HG02571 (cell line): ENCODE results near the gene MXD3.
"Not testable (repeated sequence)": the region's sequence is repeated elsewhere in the genome, so short reads cannot be mapped to it uniquely, and the experiment has no call there.

Experiments
- ATAC-seq: cut with Tn5 transposase; IDR thresholded peaks from one replicate; pipeline ENCODE4 v1.9.1; 2021; ENCODE audit warnings: mild to moderate bottlenecking, moderate library complexity; ENCODE audit not compliant: unreplicated experiment

MXD3 gene

GRCh38 chr5:177325868-177326381 is 14.2 kb upstream of the MXD3 start:
- no peak for ATAC-seq

- no peak for ATAC-seq
Observed at GRCh38 chr5:177320879-177321278, 9.2 kb upstream of the MXD3 start.

GRCh38 chr5:177319913-177320588 is 8.4 kb upstream of the MXD3 start:
- no peak for ATAC-seq

GRCh38 chr5:177317959-177318377 is 6.3 kb upstream of the MXD3 start:
- no peak for ATAC-seq

GRCh38 chr5:177316005-177316404 is 4.3 kb upstream of the MXD3 start:
- ATAC-seq, result no peak

GRCh38 chr5:177315411-177315810 is 3.7 kb upstream of the MXD3 start:
- no peak for ATAC-seq

GRCh38 chr5:177314376-177315342 is 3.0 kb upstream of the MXD3 start:
- no peak for ATAC-seq

GRCh38 chr5:177313561-177314259 is 2.0 kb upstream of the MXD3 start:
- no peak for ATAC-seq

GRCh38 chr5:177312649-177313181 is 1.0 kb upstream of the MXD3 start:
- no peak for ATAC-seq

- ATAC-seq, result no peak
Observed at GRCh38 chr5:177311392-177311722, 341 bp downstream of the MXD3 start.

GRCh38 chr5:177310757-177311391 is 824 bp downstream of the MXD3 start:
- ATAC-seq, result no peak

- ATAC-seq, result no peak
Observed at GRCh38 chr5:177310332-177310731, 1.4 kb downstream of the MXD3 start.

- no peak for ATAC-seq
Observed at GRCh38 chr5:177309351-177310191, 2.1 kb downstream of the MXD3 start.

GRCh38 chr5:177308740-177309139 is 3.0 kb downstream of the MXD3 start:
- ATAC-seq, result no peak

GRCh38 chr5:177307544-177308363 is 3.9 kb downstream of the MXD3 start:
- no peak for ATAC-seq

GRCh38 chr5:177306674-177307543 is 4.8 kb downstream of the MXD3 start:
- no peak for ATAC-seq

- ATAC-seq, result not testable (repeated sequence)
Observed at GRCh38 chr5:177306103-177306640, 5.5 kb downstream of the MXD3 start.
